Kidney (tissue), 14 donors: ENCODE measurements around the gene GRIN3A. TPM values are rescaled to one million over a fixed set of nuclear protein-coding genes. Genes with fewer than 3 reads are reported as not detected.
"Not testable (repeated sequence)": the region's sequence is repeated elsewhere in the genome, so short reads cannot be mapped to it uniquely, and the experiment has no call there.

Experiments
- DNase-seq, 5 donors: peaks; one replicate each; pipeline ENCODE4 v3.0.0-alpha.2; 2013 to 2020
- FAIRE-seq: peaks from 2 replicates; lab custom pipeline; 2012; peaks lifted over from hg19 to GRCh38; lab: Jason Lieb, UNC
- H3K27ac ChIP-seq, 2 donors: one replicate each; pipeline ENCODE4 v1.7.0; 2013; ENCODE audit warnings: low read depth in 2 of 2, low read length in 2 of 2, inconsistent platforms in 1 of 2
- H3K27me3 ChIP-seq: one replicate; pipeline ENCODE4 v1.7.1; 2013; ENCODE audit warnings: low read length, inconsistent platforms; ENCODE audit not compliant: control insufficient read depth, insufficient read depth
- H3K36me3 ChIP-seq, 3 donors: one replicate each; pipeline versions ENCODE4 v1.7.0 to v1.7.1; 2013; ENCODE audit warnings: low read length in 3 of 3, control low read depth in 1 of 3, inconsistent platforms in 1 of 3; ENCODE audit not compliant: insufficient read depth in 3 of 3, control insufficient read depth in 2 of 3
- H3K4me1 ChIP-seq, 3 donors: one replicate each; pipeline versions ENCODE4 v1.7.0 to v1.7.1; 2013; ENCODE audit warnings: low read length in 3 of 3, inconsistent platforms in 1 of 3, low read depth in 1 of 3; ENCODE audit not compliant: control insufficient read depth in 2 of 3, insufficient read depth in 2 of 3
- H3K4me3 ChIP-seq, 3 donors: one replicate each; pipeline versions ENCODE4 v1.7.0 to v1.8.1; 2013; ENCODE audit warnings: low read length in 3 of 3, control low read depth in 1 of 3, inconsistent platforms in 1 of 3
- H3K9ac ChIP-seq, 3 donors: one replicate each; pipeline versions ENCODE4 v1.7.0 to v1.7.1; 2013; ENCODE audit warnings: low read length in 3 of 3, control low read depth in 1 of 3, inconsistent platforms in 1 of 3
- H3K9me3 ChIP-seq, 3 donors: one replicate each; pipeline versions ENCODE4 v1.7.0 to v1.7.1; 2013; ENCODE audit warnings: low read length in 3 of 3, control low read depth in 1 of 3, inconsistent platforms in 1 of 3; ENCODE audit not compliant: control insufficient read depth in 2 of 3, insufficient read depth in 1 of 3
- intact Hi-C: fragments of 100-400 bp; cut with DNase I; formaldehyde crosslinking; loops from one replicate; pipeline ENCODE4 v1.11.1; 2022
- polyA plus RNA-seq: library from polyadenylated mRNA; stranded (reverse); fragments of 350-450 nt; fragmentation: Illumina TruSeq; extraction: RNeasy Lipid Tissue Mini Kit (QIAGEN cat#74804); gene quantifications from one replicate; pipeline ENCODE4 v1.2.3, GENCODE V29; 2014; ENCODE audit warnings: low read depth, low replicate concordance; ENCODE audit not compliant: insufficient read depth
- total RNA-seq: library from RNA; stranded (reverse); fragmentation: NEBNext Ultra II Directional; extraction: Animal tissue kit (Norgen Biotek cat#: 25700); gene quantifications from one replicate; pipeline ENCODE4 v1.2.1, GENCODE V29; 2021
- TF ChIP-seq, protein P1 (sequence below): IDR thresholded peaks from 3 replicates; pipeline ENCODE4 v1.5.1; 2012; ENCODE audit warnings: mild to moderate bottlenecking, moderate library complexity, borderline replicate concordance; ENCODE audit not compliant: insufficient read depth; ENCODE audit errors: extremely low read depth
- donor health status: control.
- donor health status: control.
- donor health status: control.
- donor health status: control.
- donor health status: control.
- donor health status: DM: yes; HTN: yes; CAD: no.
- donor health status: Normal renal cell carcinoma (clear cell type).

GRIN3A gene
- total and polyA plus RNA-seq, 2 donors from 2014 or later, result 0.03 to 0.06 TPM

- no peaks in the 10 kb centered on the region for H3K4me1 ChIP-seq
- H3K36me3 ChIP-seq, result no peaks in the 10 kb centered on the region
- H3K9ac ChIP-seq, result no peak overlapping the region
- no peak overlapping the region for H3K4me3 ChIP-seq
- intact Hi-C loops, result no loop called here
- no peaks in the 10 kb centered on the region for H3K27me3 ChIP-seq
- no peaks in the 10 kb centered on the region for H3K9me3 ChIP-seq
- TF ChIP-seq, protein P1, sequence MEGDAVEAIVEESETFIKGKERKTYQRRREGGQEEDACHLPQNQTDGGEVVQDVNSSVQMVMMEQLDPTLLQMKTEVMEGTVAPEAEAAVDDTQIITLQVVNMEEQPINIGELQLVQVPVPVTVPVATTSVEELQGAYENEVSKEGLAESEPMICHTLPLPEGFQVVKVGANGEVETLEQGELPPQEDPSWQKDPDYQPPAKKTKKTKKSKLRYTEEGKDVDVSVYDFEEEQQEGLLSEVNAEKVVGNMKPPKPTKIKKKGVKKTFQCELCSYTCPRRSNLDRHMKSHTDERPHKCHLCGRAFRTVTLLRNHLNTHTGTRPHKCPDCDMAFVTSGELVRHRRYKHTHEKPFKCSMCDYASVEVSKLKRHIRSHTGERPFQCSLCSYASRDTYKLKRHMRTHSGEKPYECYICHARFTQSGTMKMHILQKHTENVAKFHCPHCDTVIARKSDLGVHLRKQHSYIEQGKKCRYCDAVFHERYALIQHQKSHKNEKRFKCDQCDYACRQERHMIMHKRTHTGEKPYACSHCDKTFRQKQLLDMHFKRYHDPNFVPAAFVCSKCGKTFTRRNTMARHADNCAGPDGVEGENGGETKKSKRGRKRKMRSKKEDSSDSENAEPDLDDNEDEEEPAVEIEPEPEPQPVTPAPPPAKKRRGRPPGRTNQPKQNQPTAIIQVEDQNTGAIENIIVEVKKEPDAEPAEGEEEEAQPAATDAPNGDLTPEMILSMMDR, result no peak
- DNase-seq, result no peak
- no peak overlapping the region for H3K27ac ChIP-seq
- FAIRE-seq, result no peak
Observed at GRCh38 chr9:101592788-101593187, 145.7 kb downstream of the GRIN3A start.

GRCh38 chr9:101591787-101592446, 146.5 kb downstream of the GRIN3A start:
- TF ChIP-seq, protein P1, result no peak
- Histone ChIP-seq H3K27me3 (no peaks in the 10 kb centered on the region), H3K36me3 (no peaks in the 10 kb centered on the region), H3K9ac (no peak overlapping the region), H3K9me3 (no peaks in the 10 kb centered on the region), H3K4me3 (no peak overlapping the region), H3K4me1 (no peaks in the 10 kb centered on the region), H3K27ac (no peak overlapping the region)
- intact Hi-C loops, result no loop called here
- FAIRE-seq (no peak), DNase-seq (no peak)

DNA sequence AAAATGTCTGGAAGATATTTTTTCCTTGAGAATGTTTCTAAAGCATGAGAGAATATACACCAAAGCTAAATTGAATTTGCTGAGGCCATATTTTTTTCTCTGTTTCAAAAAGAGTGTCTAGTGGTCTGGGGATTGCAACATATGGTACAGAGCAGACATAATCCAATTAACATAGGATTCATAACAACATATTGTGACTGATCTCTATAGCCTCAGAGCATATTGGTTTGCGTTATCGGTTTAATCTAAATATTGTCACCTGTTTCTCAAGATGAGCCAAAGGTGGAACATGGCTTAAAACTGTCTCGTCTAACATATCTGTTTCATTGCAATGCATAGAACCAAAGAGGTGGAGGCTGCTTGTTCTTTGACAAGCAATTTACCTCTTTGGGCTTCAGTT, 147.5 kb downstream of the GRIN3A start:
- H3K36me3 ChIP-seq, result no peaks in the 10 kb centered on the region
- FAIRE-seq (no peak), DNase-seq (no peak)
- H3K9ac ChIP-seq, result no peak overlapping the region
- TF ChIP-seq, protein P1, result no peak
- intact Hi-C loops, result no loop called here
- H3K9me3 ChIP-seq, result no peaks in the 10 kb centered on the region
- no peaks in the 10 kb centered on the region for H3K27me3 ChIP-seq
- no peak overlapping the region for H3K4me3 ChIP-seq
- H3K4me1 ChIP-seq, result no peaks in the 10 kb centered on the region
- H3K27ac ChIP-seq, result no peak overlapping the region

GRCh38 chr9:101590074-101590473, 148.4 kb downstream of the GRIN3A start:
- intact Hi-C loops, H3K4me1 ChIP-seq, H3K36me3 ChIP-seq, H3K9me3 ChIP-seq, FAIRE-seq, DNase-seq, H3K4me3 ChIP-seq, H3K9ac ChIP-seq, H3K27me3 ChIP-seq, H3K27ac ChIP-seq: not testable (repeated sequence)
